Activated CD4-positive, alpha-beta memory T cell treated with anti-CD3 and anti-CD28 coated beads for 36 hours (primary cell): ENCODE measurements around the gene DCAKD. TPM values are rescaled to one million over a fixed set of nuclear protein-coding genes. Genes with fewer than 3 reads are reported as not detected.

Experiments used
- CTCF ChIA-PET: fragments of 350-600 bp; sonication (Branson Sonifier 250); formaldehyde crosslinking; loops from one replicate; lab custom pipeline; 2021; ENCODE audit warnings: antibody characterized with exemption, inconsistent platforms; lab: Charles Lee
- POLR2A ChIA-PET: fragments of 350-600 bp; sonication (Branson Sonifier 250); formaldehyde crosslinking; loops from one replicate; lab custom pipeline; 2021; ENCODE audit warnings: antibody characterized with exemption; lab: Charles Lee
- DNase-seq: peaks from one replicate; pipeline ENCODE4 v3.0.0-alpha.2; 2020
- H3K27ac Mint-ChIP-seq: one replicate; pipeline ENCODE4 v1.8.0; 2021; ENCODE audit warnings: mixed read lengths
- H3K27me3 Mint-ChIP-seq: one replicate; pipeline ENCODE4 v1.8.0; 2021; ENCODE audit warnings: mixed read lengths
- H3K36me3 Mint-ChIP-seq: one replicate; pipeline ENCODE4 v1.8.0; 2021; ENCODE audit warnings: mixed read lengths
- H3K4me1 Mint-ChIP-seq: one replicate; pipeline ENCODE4 v1.8.0; 2021; ENCODE audit warnings: low read depth, mixed read lengths
- H3K4me3 Mint-ChIP-seq: one replicate; pipeline ENCODE4 v1.8.0; 2021; ENCODE audit warnings: mild to moderate bottlenecking, mixed read lengths
- H3K9me3 Mint-ChIP-seq: one replicate; pipeline ENCODE4 v1.8.0; 2021; ENCODE audit warnings: mixed read lengths
- intact Hi-C: fragments of 100-400 bp; cut with micrococcal nuclease; formaldehyde crosslinking; loops from one replicate; pipeline ENCODE4 v1.15.1; 2023
- total RNA-seq, 2 experiments: library from RNA; stranded (reverse); gene quantifications; one replicate each; pipeline ENCODE4 v1.2.3, GENCODE V29; 2021

Gene DCAKD
- total RNA-seq, 2 experiments from 2014 or later, result 32.0 to 34.0 TPM

GRCh38 chr17:45011767-45012166 is 39.7 kb downstream of the DCAKD start:
- ChIA-PET POLR2A (no interaction called here), CTCF (interaction anchor here (1.0 to 4.6 kb wide), 2 partner anchors 10 to 101 kb away, joined by 3 to 20 read pairs; no protein-coding TSS in a partner anchor)
- Mint-ChIP-seq H3K4me1 (no peaks in the 10 kb centered on the region), H3K36me3 (no peaks in the 10 kb centered on the region), H3K27ac (no peak overlapping the region), H3K27me3 (peaks cover 9% of the 10 kb centered on the region), H3K4me3 (no peak overlapping the region), H3K9me3 (no peaks in the 10 kb centered on the region)
- intact Hi-C loops, result no loop called here
- DNase-seq, result no peak

- Mint-ChIP-seq H3K27ac (no peak overlapping the region), H3K9me3 (no peaks in the 10 kb centered on the region), H3K4me3 (no peak overlapping the region), H3K27me3 (peaks cover 7% of the 10 kb centered on the region), H3K4me1 (no peaks in the 10 kb centered on the region), H3K36me3 (no peaks in the 10 kb centered on the region)
- intact Hi-C loops, result no loop called here
- ChIA-PET POLR2A (no interaction called here), CTCF (interaction anchor here (0.6 to 4.6 kb wide), 3 partner anchors 12 to 89 kb away, joined by 4 to 20 read pairs (median 4); no protein-coding TSS in a partner anchor)
- DNase-seq, result no peak
These were observed 41.6 kb downstream of the DCAKD start for GRCh38 chr17:45009676-45010467.

GRCh38 chr17:45008216-45008615 is 43.2 kb downstream of the DCAKD start:
- H3K4me3 Mint-ChIP-seq, result no peak overlapping the region
- POLR2A ChIA-PET, result no interaction called here
- H3K4me1 Mint-ChIP-seq, result no peaks in the 10 kb centered on the region
- H3K36me3 Mint-ChIP-seq, result no peaks in the 10 kb centered on the region
- no peak overlapping the region for H3K27ac Mint-ChIP-seq
- intact Hi-C loops, result no loop called here
- no peak for DNase-seq
- no peaks in the 10 kb centered on the region for H3K9me3 Mint-ChIP-seq
- peaks cover 7% of the 10 kb centered on the region for H3K27me3 Mint-ChIP-seq
- CTCF ChIA-PET, result interaction anchor here (0.9 kb wide), 1 partner anchor 14 kb away, joined by 4 read pairs; no protein-coding TSS in a partner anchor

GRCh38 chr17:45006927-45007461 is 44.4 kb downstream of the DCAKD start:
- ChIA-PET POLR2A (no interaction called here), CTCF (no interaction called here)
- H3K27ac Mint-ChIP-seq, result no peak overlapping the region
- no peak for DNase-seq
- peaks cover 7% of the 10 kb centered on the region for H3K27me3 Mint-ChIP-seq
- intact Hi-C loops, result no loop called here
- no peak overlapping the region for H3K4me3 Mint-ChIP-seq
- H3K4me1 Mint-ChIP-seq, result no peaks in the 10 kb centered on the region
- H3K36me3 Mint-ChIP-seq, result no peaks in the 10 kb centered on the region
- no peaks in the 10 kb centered on the region for H3K9me3 Mint-ChIP-seq

- DNase-seq, result no peak
- ChIA-PET POLR2A (no interaction called here), CTCF (no interaction called here)
- intact Hi-C loops, result no loop called here
- no peaks in the 10 kb centered on the region for H3K36me3 Mint-ChIP-seq
- H3K9me3 Mint-ChIP-seq, result no peaks in the 10 kb centered on the region
- no peak overlapping the region for H3K27ac Mint-ChIP-seq
- H3K4me1 Mint-ChIP-seq, result no peaks in the 10 kb centered on the region
- H3K27me3 Mint-ChIP-seq, result peaks cover 7% of the 10 kb centered on the region
- H3K4me3 Mint-ChIP-seq, result no peak overlapping the region
These were observed 45.7 kb downstream of the DCAKD start for GRCh38 chr17:45005700-45006099.

- CTCF ChIA-PET, result interaction anchor here (0.7 to 1.0 kb wide), 3 partner anchors 16 to 126 kb away, joined by 3 to 6 read pairs (median 3); no protein-coding TSS in a partner anchor
- intact Hi-C loops, result no loop called here
- peaks cover 4% of the 10 kb centered on the region for H3K9me3 Mint-ChIP-seq
These were observed 47.0 kb downstream of the DCAKD start for GRCh38 chr17:45004388-45004787.

GRCh38 chr17:45003877-45004276 is 47.6 kb downstream of the DCAKD start:
- H3K27me3 Mint-ChIP-seq, result peaks cover 7% of the 10 kb centered on the region
- H3K4me1 Mint-ChIP-seq, result no peaks in the 10 kb centered on the region
- no peak for DNase-seq
- ChIA-PET CTCF (interaction anchor here (0.6 to 1.0 kb wide), 5 partner anchors 16 to 241 kb away, joined by 3 to 6 read pairs (median 3); no protein-coding TSS in a partner anchor), POLR2A (no interaction called here)
- no peak overlapping the region for H3K27ac Mint-ChIP-seq
- H3K4me3 Mint-ChIP-seq, result no peak overlapping the region
- intact Hi-C loops, result no loop called here
- peaks cover 9% of the 10 kb centered on the region for H3K9me3 Mint-ChIP-seq
- H3K36me3 Mint-ChIP-seq, result no peaks in the 10 kb centered on the region

More at GRCh38 chr17:45004388-45004787, 47.0 kb downstream of the DCAKD start:
- no peaks in the 10 kb centered on the region for H3K36me3 Mint-ChIP-seq
- no peaks in the 10 kb centered on the region for H3K4me1 Mint-ChIP-seq
- no peak overlapping the region for H3K27ac Mint-ChIP-seq
- POLR2A ChIA-PET, result interaction anchor here (0.5 kb wide), 1 partner anchor 76 kb away, joined by 3 read pairs; no protein-coding TSS in a partner anchor
- H3K27me3 Mint-ChIP-seq, result peaks cover 7% of the 10 kb centered on the region
- H3K4me3 Mint-ChIP-seq, result no peak overlapping the region
- DNase-seq, result no peak

GRCh38 chr17:45001310-45001709 is 50.1 kb downstream of the DCAKD start:
- H3K4me3 Mint-ChIP-seq, result no peak overlapping the region
- CTCF ChIA-PET, result interaction anchor here (1.4 kb wide), 1 partner anchor 20 kb away, joined by 4 read pairs; no protein-coding TSS in a partner anchor
- no peak for DNase-seq
- peaks cover 6% of the 10 kb centered on the region for H3K27me3 Mint-ChIP-seq
- no peaks in the 10 kb centered on the region for H3K36me3 Mint-ChIP-seq
- POLR2A ChIA-PET, result no interaction called here
- H3K27ac Mint-ChIP-seq, result no peak overlapping the region
- peaks cover 11% of the 10 kb centered on the region for H3K9me3 Mint-ChIP-seq
- H3K4me1 Mint-ChIP-seq, result no peaks in the 10 kb centered on the region
- intact Hi-C loops, result no loop called here

- H3K4me1 Mint-ChIP-seq, result no peaks in the 10 kb centered on the region
- H3K36me3 Mint-ChIP-seq, result no peaks in the 10 kb centered on the region
- H3K27me3 Mint-ChIP-seq, result peaks cover 7% of the 10 kb centered on the region
- POLR2A ChIA-PET, result no interaction called here
- H3K4me3 Mint-ChIP-seq, result no peak overlapping the region
- no peak overlapping the region for H3K27ac Mint-ChIP-seq
- H3K9me3 Mint-ChIP-seq, result peaks cover 11% of the 10 kb centered on the region
- CTCF ChIA-PET, result no interaction called here
- intact Hi-C loops, result no loop called here
- no peak for DNase-seq
These were observed 52.0 kb downstream of the DCAKD start for GRCh38 chr17:44999433-44999832.

GRCh38 chr17:44998646-44999045 is 52.8 kb downstream of the DCAKD start:
- CTCF ChIA-PET, result interaction anchor here (0.5 to 1.4 kb wide), 3 partner anchors 16 to 78 kb away, joined by 3 to 9 read pairs (median 5); no protein-coding TSS in a partner anchor
- POLR2A ChIA-PET, result no interaction called here
- H3K4me1 Mint-ChIP-seq, result no peaks in the 10 kb centered on the region
- peaks cover 7% of the 10 kb centered on the region for H3K27me3 Mint-ChIP-seq
- H3K27ac Mint-ChIP-seq, result no peak overlapping the region
- no peaks in the 10 kb centered on the region for H3K36me3 Mint-ChIP-seq
- H3K9me3 Mint-ChIP-seq, result peaks cover 11% of the 10 kb centered on the region
- intact Hi-C loops, result no loop called here
- H3K4me3 Mint-ChIP-seq, result no peak overlapping the region
- DNase-seq, result no peak

- H3K27ac Mint-ChIP-seq, result no peak overlapping the region
- CTCF ChIA-PET, result interaction anchor here (0.5 to 1.4 kb wide), 3 partner anchors 16 to 78 kb away, joined by 3 to 9 read pairs (median 5); no protein-coding TSS in a partner anchor
These were observed 53.5 kb downstream of the DCAKD start for GRCh38 chr17:44997733-44998520.

More at GRCh38 chr17:44997733-44998520, 53.5 kb downstream of the DCAKD start:
- Mint-ChIP-seq H3K9me3 (peaks cover 11% of the 10 kb centered on the region), H3K27me3 (peaks cover 7% of the 10 kb centered on the region), H3K4me1 (no peaks in the 10 kb centered on the region), H3K36me3 (no peaks in the 10 kb centered on the region), H3K4me3 (no peak overlapping the region)
- no peak for DNase-seq
- POLR2A ChIA-PET, result no interaction called here
- intact Hi-C loops, result no loop called here
